Spleen (tissue), 11 donors: ENCODE results near the gene CENPP. TPM values are rescaled to one million over a fixed set of nuclear protein-coding genes. Genes with fewer than 3 reads are reported as not detected.

Experiments used
- DNase-seq: peaks from one replicate; pipeline ENCODE4 v3.0.0-alpha.2; 2020
- H3K27ac ChIP-seq, 8 donors: fragments of 200-600 bp; sonication (generic) in 7 of 8; 1 replicate in 4 of 8; 2 replicates in 4 of 8; pipeline versions ENCODE4 v1.5.0 to v1.8.0; 2016 to 2021; ENCODE audit warnings: inconsistent platforms in 4 of 8, mild to moderate bottlenecking in 4 of 8, moderate library complexity in 1 of 8
- H3K27me3 ChIP-seq, 7 donors: fragments of 200-600 bp; sonication (generic) in 6 of 7; replicated peaks in 1 of 7; 1 replicate in 4 of 7; 2 replicates in 3 of 7; pipeline versions ENCODE4 v1.5.0 to v1.8.0; 2016 to 2021; ENCODE audit warnings: inconsistent platforms in 3 of 7, mild to moderate bottlenecking in 1 of 7
- H3K36me3 ChIP-seq, 6 donors: fragments of 200-600 bp; sonication (generic) in 5 of 6; 1 replicate in 4 of 6; 2 replicates in 2 of 6; pipeline versions ENCODE4 v1.5.0 to v1.8.0; 2016 to 2021; ENCODE audit warnings: inconsistent platforms in 2 of 6
- H3K4me1 ChIP-seq, 6 donors: fragments of 200-600 bp; sonication (generic) in 5 of 6; 1 replicate in 3 of 6; 2 replicates in 3 of 6; pipeline versions ENCODE4 v1.5.0 to v1.8.0; 2016 to 2021; ENCODE audit warnings: inconsistent platforms in 3 of 6
- H3K4me3 ChIP-seq, 8 donors: fragments of 200-600 bp; sonication (generic) in 7 of 8; 1 replicate in 4 of 8; 2 replicates in 4 of 8; pipeline versions ENCODE4 v1.5.0 to v1.8.0; 2016 to 2021; ENCODE audit warnings: inconsistent platforms in 4 of 8, mild to moderate bottlenecking in 4 of 8, moderate library complexity in 2 of 8
- H3K9me3 ChIP-seq, 8 donors: fragments of 200-600 bp; sonication (generic) in 7 of 8; 1 replicate in 4 of 8; 2 replicates in 4 of 8; pipeline versions ENCODE4 v1.5.0 to v1.8.0; 2016 to 2021; ENCODE audit warnings: inconsistent platforms in 4 of 8
- CTCF ChIP-seq, 11 experiments: fragments of 200-600 bp in 7 of 11; fragments of 450-650 bp in 4 of 11; sonication (generic) in 4 of 11; IDR thresholded peaks in 8 of 11; conservative IDR thresholded peaks in 3 of 11; 1 replicate in 7 of 11; 2 replicates in 4 of 11; pipeline versions ENCODE4 v1.4.0 to v1.8.0; 2016 to 2021; ENCODE audit warnings: antibody characterized with exemption in 11 of 11, inconsistent platforms in 4 of 11, mild to moderate bottlenecking in 1 of 11
- POLR2A ChIP-seq, 3 donors: fragments of 450-650 bp; IDR thresholded peaks; one replicate each; pipeline ENCODE4 v1.5.1; 2017; ENCODE audit warnings: antibody characterized with exemption in 3 of 3, mild to moderate bottlenecking in 1 of 3
- POLR2AphosphoS5 ChIP-seq, 3 donors: sonication (generic); formaldehyde crosslinking; IDR thresholded peaks; one replicate each; pipeline ENCODE4 v1.5.1; 2017; ENCODE audit warnings: antibody characterized with exemption in 3 of 3
- WGBS, 5 donors: extraction: QIAGEN DNeasy Blood & Tissue Kit in 3 of 5; methylation state at CpG; one replicate each; pipeline versions ENCODE4 v1.1.5 to v1.1.7; 2013 to 2018; 5-methylcytosine and 5-hydroxymethylcytosine counted together
- intact Hi-C: fragments of 100-400 bp; cut with DNase I; formaldehyde crosslinking; loops from one replicate; pipeline ENCODE4 v1.15.0; 2023; ENCODE audit warnings: low total_unique reads
- polyA plus RNA-seq, 3 donors: library from polyadenylated mRNA; stranded (reverse); fragments of 200-250 nt; gene quantifications; one replicate each; pipeline ENCODE4 v1.2.1, GENCODE V29; 2013
- total RNA-seq, 7 donors: library from RNA; depleted of rRNA in 3 of 7; stranded (reverse); fragments of >200 nt in 3 of 7; fragmentation: NEBNext Ultra II Directional in 4 of 7; extraction: Animal tissue kit (Norgen Biotek cat#: 25700) in 4 of 7; gene quantifications; one replicate each; pipeline versions ENCODE4 v1.1.0 to v1.2.1, GENCODE V29; 2016 to 2021
- donor health status: healthy with polysubstance abuse.
- donor health status: DM: no; HTN: no; CAD: no; lungs with moderate emphysema.
- donor health status: DM: no; HTN: no; CAD: no.
- donor health status: Bipolar disorder and iron deficiency.
- donor health status: healthy.
- donor health status: DM: no; HTN: no; CAD: no.
- donor health status: DM: yes; HTN: yes; CAD: no.

CENPP gene
- total and polyA plus RNA-seq, 10 donors: 1.7 to 15.8 (median 6.2) TPM

- H3K36me3 ChIP-seq: no peaks in the 10 kb centered on the region
- no peak for TF ChIP-seq POLR2A (IDR thresholded peaks at IDR 0.05)
- TF ChIP-seq POLR2AphosphoS5 (IDR thresholded peaks at IDR 0.05): no peak
- no peak for TF ChIP-seq CTCF (IDR thresholded peaks at IDR 0.05 in 8 of 11, conservative IDR thresholded peaks at IDR 0.05 in 3 of 11)
- intact Hi-C loops: no loop called here
Observed at GRCh38 chr9:92496396-92497176, 170.8 kb downstream of the CENPP start.

GRCh38 chr9:92499701-92500100 is 173.9 kb downstream of the CENPP start:
- TF ChIP-seq POLR2A (IDR thresholded peaks at IDR 0.05) (no peak), POLR2AphosphoS5 (IDR thresholded peaks at IDR 0.05) (no peak), CTCF (IDR thresholded peaks at IDR 0.05 in 8 of 11, conservative IDR thresholded peaks at IDR 0.05 in 3 of 11) (no peak)
- WGBS, 5 donors: 46 to 88% (median 81%) methylated on average over 2 of the region's 2 CpGs
- Histone ChIP-seq H3K9me3 (no peaks in the 10 kb centered on the region), H3K27ac (no peak overlapping the region), H3K4me3 (no peak overlapping the region), H3K36me3 (no peaks in the 10 kb centered on the region), H3K4me1 (no peaks in the 10 kb centered on the region), H3K27me3 (no peaks in the 10 kb centered on the region)
- DNase-seq: no peak
- intact Hi-C loops: no loop called here

More at GRCh38 chr9:92496396-92497176, 170.8 kb downstream of the CENPP start:
- H3K9me3 ChIP-seq: no peaks in the 10 kb centered on the region
- H3K4me1 ChIP-seq: no peaks in the 10 kb centered on the region
- no peak for DNase-seq
- H3K27ac ChIP-seq: no peak overlapping the region
- WGBS, 5 donors: 84 to 93% (median 91%) methylated on average over 5 of the region's 5 CpGs
- H3K4me3 ChIP-seq: no peak overlapping the region
- no peaks in the 10 kb centered on the region for H3K27me3 ChIP-seq

- H3K4me3 ChIP-seq: no peak overlapping the region
- no peak overlapping the region for H3K27ac ChIP-seq
- H3K36me3 ChIP-seq: no peaks in the 10 kb centered on the region
- H3K9me3 ChIP-seq: no peaks in the 10 kb centered on the region
- intact Hi-C loops: no loop called here
- H3K27me3 ChIP-seq: no peaks in the 10 kb centered on the region
- no peak for TF ChIP-seq POLR2A (IDR thresholded peaks at IDR 0.05)
- no peak for TF ChIP-seq POLR2AphosphoS5 (IDR thresholded peaks at IDR 0.05)
- no peak for TF ChIP-seq CTCF (IDR thresholded peaks at IDR 0.05 in 8 of 11, conservative IDR thresholded peaks at IDR 0.05 in 3 of 11)
- no peak for DNase-seq
- no peaks in the 10 kb centered on the region for H3K4me1 ChIP-seq
- WGBS, 5 donors: 94 to 98% (median 96%) methylated on average over 5 of the region's 5 CpGs
Observed at GRCh38 chr9:92500725-92501124, 175.0 kb downstream of the CENPP start.

GRCh38 chr9:92501671-92502393 is 176.1 kb downstream of the CENPP start:
- WGBS, 5 donors: 80 to 88% (median 85%) methylated on average over 5 of the region's 5 CpGs
- no peaks in the 10 kb centered on the region for H3K36me3 ChIP-seq
- TF ChIP-seq POLR2AphosphoS5 (IDR thresholded peaks at IDR 0.05) (no peak), CTCF (IDR thresholded peaks at IDR 0.05 in 8 of 11, conservative IDR thresholded peaks at IDR 0.05 in 3 of 11) (peak in 4 of 11 experiments; percentile 10 to 38 (median 24))
- H3K4me3 ChIP-seq: no peak overlapping the region
- DNase-seq: no peak
- intact Hi-C loops: no loop called here
- H3K27me3 ChIP-seq: no peaks in the 10 kb centered on the region
- H3K27ac ChIP-seq: no peak overlapping the region
- H3K4me1 ChIP-seq: no peaks in the 10 kb centered on the region
- H3K9me3 ChIP-seq: no peaks in the 10 kb centered on the region
